ENCODE data around the gene LAMC3.

DNA sequence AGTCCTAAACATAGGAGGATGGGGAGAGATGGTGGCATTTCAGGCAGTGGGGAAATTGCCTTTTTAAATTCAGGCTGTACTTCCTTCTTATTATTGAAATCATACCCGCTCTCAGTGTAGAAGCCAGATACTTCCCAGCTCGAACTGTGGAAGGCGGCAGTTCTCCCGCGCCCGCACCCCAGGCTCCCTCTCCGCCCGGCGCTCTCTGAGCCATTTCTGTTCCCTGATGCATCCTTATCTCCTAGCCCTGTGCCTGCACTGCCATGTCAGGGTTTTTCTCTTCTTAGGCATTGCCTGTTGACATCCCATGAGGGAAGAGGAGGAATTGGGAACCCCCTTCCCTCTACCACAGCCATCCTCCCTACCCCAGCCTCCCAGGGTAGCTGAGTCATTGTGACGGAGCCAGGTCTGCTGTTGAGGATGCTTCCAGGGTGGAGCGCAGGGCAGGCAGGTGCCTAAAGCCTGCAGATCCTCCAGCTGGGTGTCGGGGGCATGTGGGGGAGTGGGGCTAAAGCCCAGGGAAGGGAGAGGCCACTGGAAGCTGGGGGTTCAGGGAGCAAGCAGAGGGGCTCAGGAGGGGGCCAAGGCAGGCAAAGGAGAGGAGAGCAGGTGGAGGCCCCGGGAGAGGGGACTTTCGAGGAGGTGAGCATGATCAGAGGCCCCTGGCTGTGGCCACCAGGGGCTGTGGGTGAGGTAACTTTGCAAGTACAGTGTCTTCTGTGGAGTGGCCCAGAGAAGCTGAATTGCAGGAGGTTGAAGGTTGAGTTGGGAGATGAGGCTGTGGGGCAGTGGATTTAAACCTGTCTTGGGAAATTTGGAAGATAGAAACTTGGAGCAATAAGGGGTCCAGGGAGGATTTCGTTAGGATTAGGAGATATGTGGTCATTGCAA lies 16.2 kb downstream of the LAMC3 start:
- TF ChIP-seq POLR2AphosphoS5 (IDR thresholded peaks at IDR 0.05) = no peak
- TF ChIP-seq, protein P1, sequence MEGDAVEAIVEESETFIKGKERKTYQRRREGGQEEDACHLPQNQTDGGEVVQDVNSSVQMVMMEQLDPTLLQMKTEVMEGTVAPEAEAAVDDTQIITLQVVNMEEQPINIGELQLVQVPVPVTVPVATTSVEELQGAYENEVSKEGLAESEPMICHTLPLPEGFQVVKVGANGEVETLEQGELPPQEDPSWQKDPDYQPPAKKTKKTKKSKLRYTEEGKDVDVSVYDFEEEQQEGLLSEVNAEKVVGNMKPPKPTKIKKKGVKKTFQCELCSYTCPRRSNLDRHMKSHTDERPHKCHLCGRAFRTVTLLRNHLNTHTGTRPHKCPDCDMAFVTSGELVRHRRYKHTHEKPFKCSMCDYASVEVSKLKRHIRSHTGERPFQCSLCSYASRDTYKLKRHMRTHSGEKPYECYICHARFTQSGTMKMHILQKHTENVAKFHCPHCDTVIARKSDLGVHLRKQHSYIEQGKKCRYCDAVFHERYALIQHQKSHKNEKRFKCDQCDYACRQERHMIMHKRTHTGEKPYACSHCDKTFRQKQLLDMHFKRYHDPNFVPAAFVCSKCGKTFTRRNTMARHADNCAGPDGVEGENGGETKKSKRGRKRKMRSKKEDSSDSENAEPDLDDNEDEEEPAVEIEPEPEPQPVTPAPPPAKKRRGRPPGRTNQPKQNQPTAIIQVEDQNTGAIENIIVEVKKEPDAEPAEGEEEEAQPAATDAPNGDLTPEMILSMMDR (IDR thresholded peaks at IDR 0.05) = no peak

All from breast epithelium (tissue), 3 donors.